NK-92 (cell line): ENCODE data around the gene CD7.

Experiments used
- DNase-seq: peaks from one replicate; lab custom pipeline; 2025; ENCODE audit not compliant: unreplicated experiment; lab: John Stamatoyannopoulos, UW

Gene CD7

DNA sequence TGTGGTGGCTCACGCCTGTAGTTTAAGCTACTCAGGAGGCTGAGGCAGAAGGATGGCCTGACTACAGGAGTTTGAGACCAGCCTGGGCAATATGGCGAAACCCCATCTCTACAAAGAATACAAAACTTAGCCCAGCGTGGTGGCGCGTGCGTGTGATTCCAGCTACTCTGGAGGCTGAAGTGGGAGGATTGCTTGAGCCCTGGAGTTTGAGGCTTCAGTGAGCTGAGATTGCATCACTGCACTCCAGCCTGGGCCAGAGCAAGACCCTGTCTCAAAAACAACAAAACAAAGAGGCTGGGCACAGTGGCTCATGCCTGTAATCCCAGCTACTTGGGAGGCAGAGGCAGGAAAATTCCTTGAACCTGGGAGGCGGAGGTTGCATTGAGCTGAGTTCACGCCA, 36.9 kb downstream of the CD7 start:
- DNase-seq, result no peak

- no peak for DNase-seq
These were observed 38.5 kb downstream of the CD7 start for GRCh38 chr17:82278786-82279391.

- DNase-seq, result no peak
These were observed 39.1 kb downstream of the CD7 start for GRCh38 chr17:82278308-82278707.

DNA sequence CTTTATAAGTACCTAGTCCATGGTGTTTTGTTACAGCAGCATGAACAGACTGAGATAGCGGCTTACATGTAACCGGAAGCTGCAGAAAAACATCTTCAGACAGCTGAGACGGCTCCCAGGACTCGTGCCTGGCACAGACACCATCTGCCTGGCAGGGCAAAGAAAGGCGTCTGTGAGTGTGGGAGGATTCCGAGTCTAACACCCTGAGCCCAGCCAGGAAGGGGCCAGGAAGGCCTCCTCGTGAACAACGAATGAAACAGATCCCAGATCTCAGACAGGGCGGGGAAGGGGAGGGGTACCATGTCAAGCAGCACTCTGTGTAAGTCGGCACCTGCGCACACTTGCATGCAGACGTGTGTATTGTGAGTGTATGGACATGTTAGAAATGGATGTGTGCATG, 39.6 kb downstream of the CD7 start:
- DNase-seq, result no peak

DNA sequence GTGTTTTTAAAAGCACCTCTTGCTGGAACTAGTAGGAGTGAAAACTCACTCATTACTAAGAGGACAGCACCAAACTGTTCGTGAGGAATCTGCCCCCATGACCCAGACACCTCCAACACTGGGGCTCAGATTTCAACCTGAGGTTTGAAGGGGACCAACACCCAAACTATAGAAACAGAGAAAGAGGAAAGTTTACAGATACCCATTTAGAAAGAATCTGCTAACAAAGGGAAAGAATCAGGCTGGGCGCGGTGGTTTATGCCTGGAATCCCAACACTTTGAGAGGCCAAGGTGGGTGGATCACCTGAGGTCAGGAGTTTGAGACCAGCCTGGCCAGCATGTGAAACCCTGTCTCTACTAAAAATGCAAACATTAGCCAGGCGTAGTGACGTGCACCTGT, 40.5 kb downstream of the CD7 start:
- no peak for DNase-seq

GRCh38 chr17:82275326-82275725, 42.1 kb downstream of the CD7 start:
- no peak for DNase-seq

DNA sequence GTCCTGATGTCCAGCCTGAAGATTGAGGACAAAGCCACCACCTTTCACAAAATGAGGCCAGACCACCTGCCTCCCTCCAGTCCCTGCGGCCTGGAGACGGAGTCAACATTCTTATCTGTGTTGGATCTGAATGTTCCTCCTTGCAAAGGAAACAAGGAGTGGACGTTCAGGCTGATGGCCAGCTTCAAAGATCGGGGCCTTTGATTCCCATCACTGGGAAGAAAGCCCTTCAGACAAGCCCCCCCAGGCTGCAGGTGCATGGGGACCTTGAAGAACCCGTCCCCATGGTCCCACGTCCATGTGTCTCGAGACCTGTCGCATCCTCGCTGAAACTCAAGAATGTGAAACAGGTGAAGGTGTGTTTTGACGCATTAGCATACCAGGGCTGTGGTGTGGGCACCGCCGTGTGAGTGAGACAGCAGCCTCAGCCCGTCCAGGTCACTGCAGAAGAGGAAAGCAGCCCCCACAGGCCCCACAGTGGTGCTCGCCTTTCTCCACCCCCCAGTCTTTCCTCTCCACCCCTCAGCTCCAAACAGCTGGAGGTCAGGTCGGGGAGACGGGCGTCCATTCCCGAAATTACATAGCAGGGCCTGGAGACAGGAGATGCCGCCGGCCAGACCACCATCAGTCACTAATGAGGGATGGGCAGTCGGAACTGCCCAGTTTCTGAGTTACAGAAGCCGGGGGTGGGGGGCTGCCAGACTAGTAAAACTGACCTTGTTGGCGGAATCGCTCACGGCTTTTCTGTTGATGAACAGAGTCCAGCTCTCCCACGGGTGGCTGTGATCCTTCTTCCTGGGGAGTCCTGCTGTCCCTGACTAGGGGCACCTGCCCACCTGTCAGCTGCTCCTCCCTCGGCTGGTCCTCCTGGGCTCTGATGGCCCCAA, 43.0 kb downstream of the CD7 start:
- no peak for DNase-seq

DNA sequence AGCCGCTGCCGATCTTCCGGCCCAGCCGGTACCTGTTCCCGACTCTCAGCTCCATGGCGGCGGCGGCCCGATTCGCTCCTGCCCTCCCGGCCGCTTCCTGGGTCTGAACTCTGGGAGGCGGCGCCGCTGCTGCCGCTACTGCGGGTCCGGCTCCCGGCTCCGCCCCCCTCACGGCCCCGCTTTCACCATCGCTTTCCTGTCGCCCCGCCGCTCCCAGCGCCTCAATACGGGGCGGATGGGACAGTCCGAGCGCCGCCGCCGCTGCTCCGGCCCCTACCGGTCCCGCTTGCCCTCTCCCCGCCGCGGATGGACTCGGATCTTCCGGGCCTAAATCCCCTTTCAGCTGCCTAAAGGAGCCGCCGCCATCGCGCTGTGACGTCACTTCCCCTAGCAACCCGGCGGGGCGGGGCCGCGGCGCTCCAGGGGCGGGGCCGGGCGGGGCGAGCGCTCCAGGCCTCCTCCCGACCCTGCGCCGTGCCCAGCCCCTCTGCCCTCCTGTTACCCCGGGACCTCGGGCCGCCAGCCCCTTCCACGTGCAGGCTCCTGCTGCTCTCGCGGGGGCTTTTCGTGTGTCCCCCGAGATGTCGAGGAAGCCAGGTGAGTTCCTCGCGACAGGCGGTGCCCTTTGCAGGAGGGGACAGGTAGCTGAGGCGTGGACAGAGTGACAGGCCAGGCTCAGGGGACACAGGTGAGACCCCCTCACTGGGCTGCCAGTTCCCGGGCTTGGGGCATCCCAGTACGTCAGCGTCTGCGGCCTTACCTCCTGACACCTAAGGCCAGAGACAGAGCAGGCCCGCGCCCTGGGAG, 43.9 kb downstream of the CD7 start, which contains the start of gene CSNK1D:
CSNK1D (minus strand) TSS at position 374 of the 807 bp plus-strand sequence; CDS start at position 55, 319 bp downstream.
- DNase-seq, result peak; percentile 24

DNA sequence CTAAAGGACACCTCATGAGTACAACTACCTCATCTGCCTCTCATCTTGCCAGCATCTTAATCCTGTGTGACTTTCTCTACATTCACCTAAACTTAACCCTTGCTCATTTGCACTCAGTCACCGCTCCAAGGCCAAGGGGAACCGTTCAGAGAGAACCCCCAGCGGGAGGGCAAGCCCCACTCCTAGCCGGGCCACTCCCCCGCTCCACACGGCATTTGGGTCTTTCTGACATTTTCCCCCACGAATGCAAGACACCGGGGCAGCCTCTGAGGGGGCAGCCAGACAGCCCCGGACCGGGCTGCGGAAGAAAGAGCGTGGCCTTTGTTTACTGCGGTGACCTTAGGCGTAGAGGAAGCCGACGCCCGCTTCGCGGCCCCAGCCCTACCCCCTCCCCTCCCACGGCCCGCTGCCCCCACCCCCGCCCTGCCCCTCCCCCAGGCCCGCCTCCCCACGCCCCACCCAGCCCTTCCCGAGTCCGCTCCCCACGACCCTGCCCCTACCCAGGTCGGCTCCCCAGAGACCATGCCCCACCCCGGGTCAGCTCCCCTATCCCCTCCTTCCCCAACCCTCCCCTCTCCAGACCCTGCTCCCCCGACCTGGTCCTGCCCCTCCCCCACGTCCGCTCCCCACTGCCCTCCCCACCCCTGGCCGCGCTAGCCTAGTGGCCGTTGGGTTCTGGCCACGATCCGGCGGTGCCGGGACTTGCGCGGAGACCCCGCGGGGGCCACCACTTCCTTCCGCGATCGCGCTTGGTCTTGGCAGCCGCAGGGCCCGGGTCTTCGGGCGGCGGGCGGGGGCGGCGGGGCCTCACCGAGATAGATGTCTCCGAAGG, 44.7 kb downstream of the CD7 start:
- no peak for DNase-seq

DNA sequence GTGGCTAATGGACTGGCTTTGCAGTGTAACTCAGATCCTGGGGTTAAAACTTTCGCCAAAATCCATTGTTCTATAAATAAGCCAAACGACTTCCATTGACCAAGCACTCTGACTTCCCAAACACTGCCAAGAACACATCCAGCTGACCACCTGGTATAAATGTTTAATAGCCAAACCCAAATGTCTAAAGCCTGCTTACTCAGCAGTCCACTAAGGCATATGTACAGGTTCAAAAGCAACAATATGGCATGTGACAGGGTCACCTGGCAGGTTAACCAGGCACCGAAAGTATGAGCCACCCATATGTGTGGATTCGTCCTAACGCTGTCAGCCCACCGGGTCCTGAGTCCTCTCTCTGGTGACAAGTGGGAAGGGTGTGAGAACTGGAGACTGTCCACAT, 46.0 kb downstream of the CD7 start:
- no peak for DNase-seq

- no peak for DNase-seq
These were observed 46.8 kb downstream of the CD7 start for GRCh38 chr17:82270651-82271050.

GRCh38 chr17:82269882-82270500, 47.4 kb downstream of the CD7 start:
- DNase-seq, result no peak

GRCh38 chr17:82269138-82269881, 48.1 kb downstream of the CD7 start:
- no peak for DNase-seq

DNA sequence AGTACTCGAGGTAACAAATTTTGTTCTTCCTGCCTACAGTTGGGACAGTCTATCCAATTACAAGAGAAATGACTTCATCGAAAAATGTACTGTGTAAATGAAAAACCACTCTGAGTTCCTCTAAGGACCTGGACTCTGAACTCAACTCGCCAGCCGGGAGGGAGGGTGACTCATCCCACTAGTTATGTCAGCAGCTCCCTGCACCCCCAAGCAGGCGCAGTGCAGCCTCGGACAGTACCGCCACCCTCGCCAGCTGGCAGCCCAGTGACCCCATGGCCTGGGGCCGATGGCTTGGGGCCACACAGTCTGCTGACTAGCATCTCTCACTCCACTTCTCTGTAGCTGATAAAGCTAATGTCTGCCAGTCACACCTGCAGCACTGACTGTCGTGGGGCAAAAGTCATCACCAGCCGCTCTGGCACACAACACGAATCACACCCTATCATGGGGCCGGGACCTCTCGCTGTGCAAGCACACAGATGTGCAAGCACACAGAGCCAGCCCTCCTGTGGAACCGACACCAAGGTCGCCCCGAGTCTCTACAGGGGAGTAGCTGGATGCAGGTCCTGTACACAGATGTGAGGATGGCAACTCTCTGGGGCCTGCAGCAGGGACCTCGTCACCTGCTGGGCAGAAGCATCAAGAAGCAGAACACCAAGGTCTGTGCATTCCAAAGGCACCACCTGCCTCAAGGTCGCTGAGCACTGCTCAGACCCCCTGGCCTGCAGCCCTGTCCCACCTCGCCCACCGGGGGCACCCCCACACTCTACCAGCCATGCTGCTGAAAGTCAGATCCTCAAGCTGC, 49.6 kb downstream of the CD7 start:
- no peak for DNase-seq

DNA sequence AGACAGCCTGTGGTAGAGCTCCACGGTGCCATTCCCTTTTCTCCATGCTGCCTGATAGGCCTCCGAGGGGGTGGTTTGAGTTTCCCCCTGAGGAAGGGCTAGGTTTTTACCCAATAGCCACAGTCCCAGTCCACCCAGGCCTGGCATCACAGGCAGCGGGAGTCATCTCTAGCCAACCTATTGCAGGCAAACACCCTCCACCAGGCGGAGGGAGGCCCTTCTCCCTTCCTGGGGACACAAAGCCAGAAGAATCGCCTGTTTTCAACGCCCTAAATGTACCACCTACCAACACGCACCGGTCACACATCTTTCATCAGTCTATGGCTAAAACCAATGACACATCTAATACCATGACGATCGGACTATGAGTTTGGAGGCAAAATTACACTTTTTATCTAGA, 51.3 kb downstream of the CD7 start:
- DNase-seq, result no peak
